Right atrium auricular region (tissue), 2 donors: Measurements from ENCODE around the gene PSRC1. TPM values are rescaled to one million over a fixed set of nuclear protein-coding genes. Genes with fewer than 3 reads are reported as not detected.

Experiments used
- DNase-seq: peaks from one replicate; pipeline ENCODE4 v3.0.0-alpha.2; 2019; ENCODE audit warnings: low spot score
- H3K27ac ChIP-seq, 2 donors: fragments of 200-600 bp; sonication (generic); 1 replicate in 1 of 2; 2 replicates in 1 of 2; pipeline ENCODE4 v1.5.1; 2016 to 2019
- H3K27me3 ChIP-seq, 2 donors: fragments of 200-600 bp; sonication (generic); one replicate each; pipeline versions ENCODE4 v1.5.1 to v1.6.0; 2017 to 2019
- H3K36me3 ChIP-seq: fragments of 200-600 bp; sonication (generic); one replicate; pipeline ENCODE4 v1.5.1; 2016
- H3K4me1 ChIP-seq, 2 donors: fragments of 200-600 bp; sonication (generic); one replicate each; pipeline versions ENCODE4 v1.5.1 to v1.6.0; 2017 to 2019
- H3K4me3 ChIP-seq, 2 donors: fragments of 200-600 bp; sonication (generic); 1 replicate in 1 of 2; 2 replicates in 1 of 2; pipeline ENCODE4 v1.5.1; 2017 to 2019; ENCODE audit warnings: mild to moderate bottlenecking in 1 of 2, moderate library complexity in 1 of 2
- H3K9me3 ChIP-seq, 2 donors: fragments of 200-600 bp; sonication (generic); one replicate each; pipeline ENCODE4 v1.5.1; 2019
- CTCF ChIP-seq, 2 donors: fragments of 200-600 bp; sonication (generic); IDR thresholded peaks; one replicate each; pipeline ENCODE4 v1.5.1; 2019; ENCODE audit warnings: antibody characterized with exemption in 2 of 2
- total RNA-seq, 2 donors: library from RNA; depleted of rRNA; stranded (reverse); fragments of >200 nt; gene quantifications; one replicate each; pipeline ENCODE4 v1.1.0, GENCODE V29; 2016

Gene PSRC1
- total RNA-seq, 2 donors from 2014 or later, result 2.2 to 2.4 TPM

DNA sequence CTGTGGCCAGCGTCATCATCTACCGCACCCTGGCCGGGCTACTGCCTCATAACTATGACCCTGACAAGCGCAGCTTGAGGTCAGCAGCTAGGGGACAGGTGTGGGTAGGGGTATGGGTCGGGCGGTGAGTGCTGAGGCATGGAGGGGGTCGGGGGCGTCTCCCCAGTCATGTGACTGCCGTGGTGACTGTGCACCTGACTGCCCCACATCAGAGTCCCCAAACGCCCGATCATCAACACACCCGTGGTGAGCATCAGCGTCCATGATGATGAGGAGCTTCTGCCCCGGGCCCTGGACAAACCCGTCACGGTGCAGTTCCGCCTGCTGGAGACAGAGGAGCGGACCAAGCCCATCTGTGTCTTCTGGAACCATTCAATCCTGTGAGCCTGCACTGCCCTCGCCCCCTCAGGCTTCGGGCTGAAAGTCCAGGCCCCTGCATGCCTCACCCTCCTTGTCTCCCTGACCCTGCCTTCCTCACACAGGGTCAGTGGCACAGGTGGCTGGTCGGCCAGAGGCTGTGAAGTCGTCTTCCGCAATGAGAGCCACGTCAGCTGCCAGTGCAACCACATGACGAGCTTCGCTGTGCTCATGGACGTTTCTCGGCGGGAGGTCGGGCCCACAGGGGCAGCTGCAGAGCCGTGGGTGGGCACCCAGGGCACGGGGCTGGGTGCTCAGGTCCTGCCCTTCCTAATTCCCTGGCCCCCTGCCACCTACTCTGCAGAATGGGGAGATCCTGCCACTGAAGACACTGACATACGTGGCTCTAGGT is 13.5 kb downstream of the PSRC1 start:
- Histone ChIP-seq H3K27me3 (no peaks in the 10 kb centered on the region), H3K4me3 (no peak overlapping the region), H3K36me3 (peaks cover 4% of the 10 kb centered on the region), H3K9me3 (no peaks in the 10 kb centered on the region), H3K4me1 (no peaks in the 10 kb centered on the region), H3K27ac (no peak overlapping the region)
- DNase-seq, result no peak
- TF ChIP-seq CTCF (IDR thresholded peaks at IDR 0.05), result no peak

DNA sequence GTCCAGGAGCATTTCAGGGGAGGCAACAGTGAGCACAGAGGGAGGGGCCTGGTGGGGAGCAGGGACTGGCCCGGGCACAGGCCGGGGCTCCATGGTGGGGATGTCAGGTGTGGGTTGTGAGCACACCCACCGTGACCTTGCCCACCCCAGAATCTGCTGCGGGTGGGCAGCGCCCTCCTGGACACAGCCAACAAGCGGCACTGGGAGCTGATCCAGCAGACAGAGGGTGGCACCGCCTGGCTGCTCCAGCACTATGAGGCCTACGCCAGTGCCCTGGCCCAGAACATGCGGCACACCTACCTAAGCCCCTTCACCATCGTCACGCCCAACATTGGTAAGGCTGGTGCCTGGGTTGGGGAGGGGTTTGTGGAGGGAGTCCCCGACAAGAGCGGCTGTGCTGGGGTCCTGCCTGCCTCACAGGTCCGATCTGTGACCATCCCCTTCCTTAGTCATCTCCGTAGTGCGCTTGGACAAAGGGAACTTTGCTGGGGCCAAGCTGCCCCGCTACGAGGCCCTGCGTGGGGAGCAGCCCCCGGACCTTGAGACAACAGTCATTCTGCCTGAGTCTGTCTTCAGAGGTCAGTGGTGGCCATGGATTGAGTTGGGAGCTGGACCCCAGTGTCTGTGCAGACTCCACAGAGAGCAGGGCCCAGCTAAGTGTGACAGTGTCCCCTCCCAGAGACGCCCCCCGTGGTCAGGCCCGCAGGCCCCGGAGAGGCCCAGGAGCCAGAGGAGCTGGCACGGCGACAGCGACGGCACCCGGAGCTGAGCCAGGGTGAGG is 14.3 kb downstream of the PSRC1 start:
- peaks cover 0 to 5% of the 10 kb centered on the region in 2 donors for H3K4me1 ChIP-seq
- no peak for DNase-seq
- no peak overlapping the region for H3K27ac ChIP-seq
- no peaks in the 10 kb centered on the region for H3K27me3 ChIP-seq
- no peaks in the 10 kb centered on the region for H3K9me3 ChIP-seq
- TF ChIP-seq CTCF (IDR thresholded peaks at IDR 0.05), result no peak
- H3K4me3 ChIP-seq, result no peak overlapping the region
- H3K36me3 ChIP-seq, result peaks cover 4% of the 10 kb centered on the region

DNA sequence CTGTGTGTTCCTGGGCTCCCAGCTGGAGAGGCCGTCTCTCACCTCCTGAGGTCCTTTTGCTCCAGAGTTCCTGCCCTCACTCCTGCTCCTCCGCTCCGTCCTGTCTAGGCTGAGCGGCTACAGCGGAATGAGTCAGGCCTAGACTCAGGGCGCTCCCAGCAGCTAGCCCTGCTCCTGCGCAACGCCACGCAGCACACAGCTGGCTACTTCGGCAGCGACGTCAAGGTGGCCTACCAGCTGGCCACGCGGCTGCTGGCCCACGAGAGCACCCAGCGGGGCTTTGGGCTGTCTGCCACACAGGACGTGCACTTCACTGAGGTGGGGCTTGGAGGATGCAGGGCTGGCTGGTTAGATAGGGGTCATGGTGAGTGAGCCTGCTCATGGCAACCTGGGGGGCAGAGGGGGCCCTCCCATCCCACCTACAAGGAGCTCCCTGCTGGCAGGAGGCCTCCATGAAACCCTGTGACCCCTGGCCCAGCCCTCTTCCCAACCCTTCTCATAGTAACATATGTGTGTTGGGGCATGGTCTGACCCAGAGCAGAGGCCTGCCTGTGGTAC is 15.1 kb downstream of the PSRC1 start:
- TF ChIP-seq CTCF (IDR thresholded peaks at IDR 0.05), result no peak
- Histone ChIP-seq H3K27ac (no peak overlapping the region), H3K4me1 (peaks cover 0 to 13% of the 10 kb centered on the region in 2 donors), H3K4me3 (no peak overlapping the region), H3K9me3 (no peaks in the 10 kb centered on the region), H3K36me3 (peaks cover 4% of the 10 kb centered on the region), H3K27me3 (no peaks in the 10 kb centered on the region)
- no peak for DNase-seq

DNA sequence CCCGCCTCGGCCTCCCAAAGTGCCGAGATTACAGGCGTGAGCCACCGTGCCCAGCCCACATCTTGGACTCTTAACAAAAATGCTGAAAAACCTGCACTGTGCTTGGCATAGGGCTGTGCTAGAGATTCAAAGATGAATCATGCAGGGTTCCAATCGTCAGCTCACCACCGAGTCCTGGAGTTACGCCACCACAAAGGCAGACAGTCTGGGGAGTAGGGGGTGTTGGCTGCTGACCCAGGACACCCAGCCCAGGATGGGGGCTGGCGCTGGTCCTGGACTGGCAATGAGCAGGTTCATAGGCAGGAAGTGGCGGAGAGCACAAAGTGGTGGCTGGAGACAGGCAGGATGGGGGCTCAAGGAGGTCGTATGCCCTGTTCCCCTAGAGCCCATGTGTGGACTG is 16.0 kb downstream of the PSRC1 start:
- Histone ChIP-seq H3K4me1 (peaks cover 0 to 13% of the 10 kb centered on the region in 2 donors), H3K9me3 (no peaks in the 10 kb centered on the region), H3K36me3 (peaks cover 4% of the 10 kb centered on the region), H3K27ac (no peak overlapping the region), H3K27me3 (no peaks in the 10 kb centered on the region), H3K4me3 (no peak overlapping the region)
- DNase-seq, result no peak
- TF ChIP-seq CTCF (IDR thresholded peaks at IDR 0.05), result no peak

DNA sequence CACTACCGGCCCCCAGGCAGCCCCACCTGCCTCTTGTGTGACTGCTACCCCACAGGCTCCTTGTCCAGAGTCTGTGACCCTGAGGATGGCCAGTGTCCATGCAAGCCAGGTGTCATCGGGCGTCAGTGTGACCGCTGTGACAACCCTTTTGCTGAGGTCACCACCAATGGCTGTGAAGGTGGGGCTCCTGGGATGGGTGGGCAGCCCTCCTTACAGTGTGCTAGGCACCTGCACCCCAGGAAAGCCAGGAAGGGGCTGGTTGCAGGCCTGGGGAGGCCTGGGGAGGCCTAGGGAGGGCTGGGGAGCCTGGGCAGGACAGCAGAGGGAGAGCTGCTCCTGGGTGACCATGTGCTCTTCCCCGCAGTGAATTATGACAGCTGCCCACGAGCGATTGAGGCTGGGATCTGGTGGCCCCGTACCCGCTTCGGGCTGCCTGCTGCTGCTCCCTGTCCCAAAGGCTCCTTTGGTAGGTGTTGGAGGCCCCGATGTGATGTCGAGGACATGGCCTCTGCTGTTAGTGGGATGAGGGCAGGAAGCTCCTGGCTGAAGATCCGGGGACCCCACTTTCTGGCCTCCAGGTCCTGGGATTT is 17.1 kb downstream of the PSRC1 start:
- H3K4me3 ChIP-seq, result no peak overlapping the region
- H3K36me3 ChIP-seq, result peaks cover 4% of the 10 kb centered on the region
- no peak overlapping the region for H3K27ac ChIP-seq
- TF ChIP-seq CTCF (IDR thresholded peaks at IDR 0.05), result no peak
- no peaks in the 10 kb centered on the region for H3K9me3 ChIP-seq
- H3K27me3 ChIP-seq, result no peaks in the 10 kb centered on the region
- DNase-seq, result no peak
- peaks cover 0 to 13% of the 10 kb centered on the region in 2 donors for H3K4me1 ChIP-seq
